ENCODE results near the gene LOX.

LOX gene

GRCh38 chr5:122078116-122079110 is at the start of gene LOX:
Gene LOX, minus strand, starts transcription at chr5:122078259. Its CDS starts 274 bp downstream, at chr5:122077985.
- DNase-seq, result peak in 1 of 3 experiments; percentile 12

DNA sequence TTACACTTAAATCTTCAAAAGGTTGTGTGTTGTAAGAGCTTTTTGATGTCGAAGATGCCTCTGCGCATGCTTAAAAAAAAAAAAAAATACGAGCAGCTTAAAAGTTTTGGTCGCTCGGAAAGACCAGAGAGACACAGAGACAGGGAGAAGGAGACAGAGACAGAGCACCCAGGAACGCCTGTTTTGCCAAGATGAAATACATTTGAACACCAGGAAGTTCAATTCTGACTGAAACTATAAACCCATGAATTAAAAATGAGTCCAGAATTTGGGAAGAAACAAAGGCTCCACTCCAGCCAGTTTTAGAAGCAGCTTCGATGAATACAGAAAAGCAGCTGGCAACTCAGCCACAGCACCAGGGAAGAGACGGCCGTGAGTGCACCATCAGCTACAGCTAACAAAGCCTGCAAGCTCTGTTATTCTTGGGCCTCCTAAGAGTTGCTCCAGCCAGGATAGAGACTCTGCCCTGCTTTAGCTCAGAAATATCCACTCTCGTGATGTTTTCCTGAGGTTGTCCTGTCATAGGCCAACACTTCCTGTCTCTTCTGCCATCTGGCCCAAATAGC is 48.8 kb upstream of the LOX start:
- no peak for DNase-seq

DNA sequence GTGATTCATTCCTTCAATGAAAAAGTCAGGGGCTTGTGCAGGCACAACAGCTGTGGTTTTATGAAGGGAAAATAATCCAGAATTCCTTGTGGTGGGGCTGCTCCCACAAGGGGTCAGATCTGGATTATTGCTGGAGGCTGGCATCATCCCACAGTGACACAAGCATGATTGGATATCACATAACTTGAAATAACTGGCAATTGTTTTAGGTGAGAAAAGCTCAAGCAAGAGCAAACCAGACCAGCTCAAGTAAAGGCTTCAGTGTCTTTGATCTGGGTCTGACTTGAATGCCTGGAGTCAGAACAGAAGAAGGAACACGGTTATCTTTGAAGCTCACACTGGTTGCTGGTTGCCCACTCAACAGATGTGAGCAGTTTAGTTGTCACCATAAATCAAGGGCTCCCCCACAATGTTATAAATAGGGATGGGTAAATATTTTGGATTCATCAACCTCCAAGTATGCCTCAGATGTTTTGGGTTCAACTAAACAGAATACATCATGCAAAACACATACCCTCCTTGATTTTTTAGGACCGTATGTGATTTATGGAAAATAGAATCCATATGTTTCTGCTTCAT is 48.2 kb upstream of the LOX start:
- DNase-seq, result no peak

DNA sequence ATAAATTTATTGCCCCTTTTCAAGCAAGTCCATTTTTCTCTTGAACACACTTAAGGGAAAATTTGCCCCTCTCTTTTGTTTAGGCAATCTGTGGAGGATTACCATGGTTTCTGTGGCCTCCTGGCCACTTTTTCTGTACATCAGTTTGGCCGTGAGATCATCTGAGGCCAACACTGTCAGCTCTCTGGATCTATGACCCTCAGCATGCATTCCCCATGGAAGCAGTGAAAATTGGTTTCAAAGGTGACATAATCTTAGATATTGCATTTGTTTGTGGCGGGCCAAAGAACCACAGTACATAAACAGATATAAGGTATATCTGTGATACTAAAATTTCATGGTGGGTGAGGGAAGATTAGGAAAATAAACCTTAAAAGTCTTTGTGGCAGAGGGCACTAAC is 46.7 kb upstream of the LOX start:
- no peak for DNase-seq

- no peak for DNase-seq
These were observed 43.7 kb upstream of the LOX start for GRCh38 chr5:122121479-122122465.

- no peak for DNase-seq
These were observed 42.9 kb upstream of the LOX start for GRCh38 chr5:122120957-122121356.

GRCh38 chr5:122120493-122120892 is 42.4 kb upstream of the LOX start:
- no peak for DNase-seq

GRCh38 chr5:122119205-122119604 is 41.1 kb upstream of the LOX start:
- no peak for DNase-seq

GRCh38 chr5:122118356-122118948 is 40.4 kb upstream of the LOX start:
- no peak for DNase-seq

DNA sequence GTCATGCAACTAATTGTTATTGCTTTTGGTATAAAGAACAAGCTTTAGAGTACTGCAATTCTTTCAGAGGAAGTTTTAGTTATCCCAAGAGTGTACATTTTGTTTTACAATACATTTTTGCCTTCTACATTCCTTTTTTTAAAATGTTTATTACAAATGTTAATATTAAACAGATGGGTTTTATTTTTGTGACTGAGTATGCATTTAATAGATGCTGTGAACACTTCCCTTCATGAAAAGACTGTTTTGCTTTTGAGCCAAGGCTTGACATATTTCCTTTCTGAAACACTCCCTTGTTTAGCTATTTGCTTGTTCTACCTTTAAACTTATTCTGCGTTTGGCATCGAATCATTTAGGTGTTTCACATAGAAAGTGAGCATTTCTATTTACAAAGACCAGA is 36.4 kb upstream of the LOX start:
- no peak for DNase-seq

GRCh38 chr5:122112733-122113558 is 34.9 kb upstream of the LOX start:
- no peak for DNase-seq

GRCh38 chr5:122112063-122112462 is 34.0 kb upstream of the LOX start:
- DNase-seq, result no peak

DNA sequence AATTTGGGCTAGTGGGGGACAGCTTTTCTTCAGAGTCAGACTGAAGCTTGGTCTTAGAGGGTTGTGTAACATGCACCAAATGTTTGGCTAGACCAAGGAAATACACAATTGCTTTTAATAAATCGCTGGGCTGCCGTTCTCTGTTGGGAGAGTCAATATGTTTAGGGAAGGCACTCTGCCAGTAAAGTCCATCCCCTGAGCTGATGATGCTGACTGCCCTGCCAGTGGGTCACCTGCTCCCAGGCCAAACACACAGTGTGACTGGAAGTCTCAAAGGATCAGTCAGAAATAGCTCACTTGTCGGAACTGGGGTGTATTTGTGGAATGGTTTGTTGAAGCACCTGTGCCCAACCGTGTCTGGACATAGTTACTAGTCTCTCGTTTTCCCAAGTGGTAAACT is 33.4 kb upstream of the LOX start:
- no peak for DNase-seq

GRCh38 chr5:122110987-122111386 is 32.9 kb upstream of the LOX start:
- DNase-seq, result no peak

GRCh38 chr5:122107016-122107415 is 29.0 kb upstream of the LOX start:
- no peak for DNase-seq

GRCh38 chr5:122105909-122106308 is 27.9 kb upstream of the LOX start:
- DNase-seq, result no peak

DNA sequence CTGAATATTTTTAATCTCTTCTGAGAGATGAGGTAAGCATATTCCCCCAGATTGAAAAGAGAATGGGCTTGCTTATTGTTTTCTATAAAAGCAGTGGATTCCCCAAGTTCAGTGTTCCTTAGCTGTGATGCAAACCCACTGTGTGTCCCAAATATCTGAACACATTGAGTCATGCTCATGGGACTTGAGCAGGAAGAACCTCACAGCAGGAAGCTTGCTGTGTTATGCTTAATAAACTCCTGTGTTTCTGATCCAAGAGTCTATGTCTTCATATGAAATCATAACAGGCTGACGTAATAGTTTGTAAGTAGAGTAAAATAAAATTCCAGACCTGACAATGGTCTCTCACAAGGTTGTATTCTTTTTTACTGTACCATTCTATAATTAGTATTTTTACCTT is 24.8 kb upstream of the LOX start:
- no peak for DNase-seq

DNA sequence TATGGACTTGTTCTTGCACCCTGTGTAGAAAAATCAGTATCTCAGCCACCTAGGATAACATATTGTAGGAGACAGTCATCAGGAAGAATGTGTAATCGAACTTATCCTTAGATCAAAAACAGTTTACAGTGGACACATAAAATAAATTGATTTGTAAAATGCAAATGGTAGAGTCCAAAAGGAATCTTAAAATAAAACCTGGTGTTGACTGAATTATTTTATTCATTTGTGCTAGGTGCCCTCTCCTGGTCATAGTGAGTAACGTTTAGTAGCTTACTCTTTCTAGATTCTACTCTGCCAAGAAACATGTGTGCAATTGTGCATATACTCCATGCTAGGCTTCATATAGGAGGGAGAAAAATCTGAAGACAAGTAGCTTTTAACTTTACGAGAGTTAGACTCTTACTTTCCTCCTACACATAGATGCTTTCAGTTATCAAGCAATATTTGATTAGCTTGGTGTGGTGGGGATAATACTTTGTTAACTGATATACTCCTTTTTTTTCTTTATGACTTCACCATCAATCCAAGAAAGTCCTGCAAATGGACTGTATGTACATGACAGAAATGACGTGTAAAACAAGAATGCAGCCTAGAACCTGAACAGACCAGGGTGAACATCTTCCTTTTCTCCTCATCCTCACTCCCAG is 23.7 kb upstream of the LOX start:
- peak in 2 of 3 experiments; percentile 23 to 61 for DNase-seq

DNA sequence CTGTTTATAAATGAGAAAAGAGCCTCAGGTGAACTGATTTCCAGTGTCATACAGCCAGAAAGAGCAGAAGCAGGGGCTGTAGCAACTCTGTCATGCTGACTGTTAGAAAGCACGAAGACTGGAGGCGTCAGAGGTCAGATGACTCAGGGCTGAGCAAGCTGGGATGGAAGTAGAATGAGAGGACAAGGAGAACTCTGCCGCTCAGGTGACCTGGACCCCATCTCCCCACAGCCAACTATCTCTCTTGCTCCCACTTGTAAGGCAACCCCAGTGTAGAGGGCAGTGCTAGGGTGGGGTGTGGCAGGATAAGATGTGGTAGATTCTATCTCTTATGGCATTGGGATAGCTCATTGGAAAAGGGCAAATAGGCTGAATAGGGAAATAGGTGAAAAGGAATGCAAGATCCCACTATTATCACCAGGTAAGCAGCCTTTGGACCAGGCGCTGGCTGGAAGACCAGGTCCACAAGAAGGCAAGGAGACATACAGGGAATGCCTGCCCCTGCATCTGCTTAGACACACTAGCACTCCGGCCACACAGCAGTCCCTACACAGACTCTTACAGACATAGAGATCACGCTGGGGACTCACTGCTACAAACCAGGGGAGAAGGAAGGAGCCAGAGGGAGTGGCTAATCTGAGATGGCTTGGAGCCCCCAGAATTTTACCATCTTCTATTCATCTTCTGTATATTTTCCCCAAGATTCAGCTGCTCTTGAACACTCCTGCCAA is 21.2 kb upstream of the LOX start:
- DNase-seq, result no peak

DNA sequence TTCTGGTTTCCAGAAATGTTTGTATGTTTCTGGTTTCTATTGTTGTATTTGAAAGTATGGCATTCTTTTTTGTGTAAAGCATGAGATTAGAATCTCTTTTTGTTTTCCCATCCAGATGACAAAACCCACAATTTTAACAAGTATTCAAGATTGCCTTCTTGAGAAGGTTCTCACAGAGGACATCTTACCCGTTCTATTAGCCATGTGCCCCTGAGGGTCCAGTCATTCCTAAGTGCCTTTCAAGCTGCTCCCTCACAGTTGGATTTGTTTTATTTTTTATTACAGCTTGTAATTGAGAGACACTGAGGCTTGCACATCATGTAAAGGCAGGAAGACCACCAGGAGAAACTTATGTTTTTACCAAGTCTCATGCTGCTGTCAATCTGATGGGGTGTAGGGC is 19.3 kb upstream of the LOX start:
- DNase-seq, result no peak

All from NCI-H1417 (cell line).